HepG2 (cell line): Measurements from ENCODE around the gene NBPF1.
"Not testable (repeated sequence)": the region's sequence is repeated elsewhere in the genome, so short reads cannot be mapped to it uniquely, and the experiment has no call there.

Experiments used
- CBX1 ChIP-seq: IDR thresholded peaks from one replicate; pipeline ENCODE4 v1.6.1; 2016; ENCODE audit warnings: antibody characterized with exemption, low read depth
- MAFF ChIP-seq: IDR thresholded peaks from 2 replicates; pipeline ENCODE4 v1.6.1; 2011; ENCODE audit warnings: low read depth, low read length, improper control_type of control experiment
- ZNF629 ChIP-seq: sonication (generic); formaldehyde crosslinking; conservative IDR thresholded peaks from 2 replicates; pipeline ENCODE4 v1.5.0; 2020; ENCODE audit warnings: missing genetic modification reagents
- TF ChIP-seq, protein P1 (sequence below): sonication (generic); formaldehyde crosslinking; IDR thresholded peaks from 2 replicates; pipeline ENCODE4 v1.5.0; 2020; ENCODE audit warnings: mild to moderate bottlenecking, missing genetic modification reagents, moderate library complexity

DNA sequence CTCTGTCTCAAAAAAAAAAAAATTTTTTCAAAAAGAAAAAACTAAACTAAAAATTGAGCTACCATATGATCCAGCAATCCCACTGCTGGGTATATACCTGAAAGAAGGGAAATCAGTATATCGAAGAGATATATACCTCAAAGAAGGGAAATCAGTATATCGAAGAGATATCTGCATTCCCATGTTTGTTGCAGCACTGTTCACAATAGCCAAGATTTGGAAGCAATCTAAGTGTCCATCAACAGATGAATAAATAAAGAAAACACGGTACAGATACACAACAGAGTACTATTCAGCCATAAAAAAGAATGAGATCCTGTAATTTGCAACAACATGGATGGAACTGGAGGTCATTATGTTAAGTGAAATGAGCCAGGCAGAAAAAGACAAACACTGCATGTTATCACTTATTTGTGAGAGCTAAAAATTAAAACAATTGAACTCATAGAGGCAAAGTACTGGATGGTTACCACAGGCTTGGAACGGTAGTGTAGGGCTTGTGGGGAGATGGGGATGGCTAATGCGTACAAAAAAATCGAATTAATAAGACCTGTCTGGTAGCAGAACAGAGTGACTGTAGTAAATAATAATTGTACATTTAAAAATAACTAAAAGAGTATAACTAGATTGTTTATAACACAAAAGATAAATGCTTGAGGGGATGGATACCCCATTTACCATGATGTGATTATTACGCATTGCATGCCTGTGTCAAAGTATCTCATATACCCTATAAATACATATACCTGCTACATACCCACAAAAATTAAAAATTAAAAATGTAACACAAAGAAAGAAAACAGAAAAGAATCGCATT lies 28.0 kb upstream of the NBPF1 start:
- not testable (repeated sequence) for TF ChIP-seq ZNF629 (CRISPR knock-in tag); MAFF; CBX1
- TF ChIP-seq, protein P1, sequence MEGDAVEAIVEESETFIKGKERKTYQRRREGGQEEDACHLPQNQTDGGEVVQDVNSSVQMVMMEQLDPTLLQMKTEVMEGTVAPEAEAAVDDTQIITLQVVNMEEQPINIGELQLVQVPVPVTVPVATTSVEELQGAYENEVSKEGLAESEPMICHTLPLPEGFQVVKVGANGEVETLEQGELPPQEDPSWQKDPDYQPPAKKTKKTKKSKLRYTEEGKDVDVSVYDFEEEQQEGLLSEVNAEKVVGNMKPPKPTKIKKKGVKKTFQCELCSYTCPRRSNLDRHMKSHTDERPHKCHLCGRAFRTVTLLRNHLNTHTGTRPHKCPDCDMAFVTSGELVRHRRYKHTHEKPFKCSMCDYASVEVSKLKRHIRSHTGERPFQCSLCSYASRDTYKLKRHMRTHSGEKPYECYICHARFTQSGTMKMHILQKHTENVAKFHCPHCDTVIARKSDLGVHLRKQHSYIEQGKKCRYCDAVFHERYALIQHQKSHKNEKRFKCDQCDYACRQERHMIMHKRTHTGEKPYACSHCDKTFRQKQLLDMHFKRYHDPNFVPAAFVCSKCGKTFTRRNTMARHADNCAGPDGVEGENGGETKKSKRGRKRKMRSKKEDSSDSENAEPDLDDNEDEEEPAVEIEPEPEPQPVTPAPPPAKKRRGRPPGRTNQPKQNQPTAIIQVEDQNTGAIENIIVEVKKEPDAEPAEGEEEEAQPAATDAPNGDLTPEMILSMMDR (CRISPR knock-in tag) = not testable (repeated sequence)
